Epithelial cell of proximal tubule (primary cell): ENCODE data around the gene REEP3. TPM values are rescaled to one million over a fixed set of nuclear protein-coding genes. Genes with fewer than 3 reads are reported as not detected.
"Not testable (repeated sequence)": the region's sequence is repeated elsewhere in the genome, so short reads cannot be mapped to it uniquely, and the experiment has no call there.

ENCODE experiments used
- DNase-seq: peaks from one replicate; pipeline ENCODE4 v3.0.0-alpha.2; 2011; ENCODE audit warnings: low read depth
- H3K4me3 ChIP-seq: 2 replicates; pipeline ENCODE4 v1.5.1; 2011; ENCODE audit warnings: low read depth, mild to moderate bottlenecking, low read length
- total RNA-seq: library from RNA; depleted of rRNA; stranded (reverse); fragments of >200 nt; gene quantifications from 2 replicates; pipeline ENCODE4 v1.2.3, GENCODE V29; 2015
- TF ChIP-seq, protein P1 (sequence below): conservative IDR thresholded peaks from 2 replicates; pipeline ENCODE4 v1.5.1; 2012; ENCODE audit warnings: low read depth, mild to moderate bottlenecking, low read length

Gene REEP3
- total RNA-seq, 1 donor from 2014 or later = 58.6 TPM

DNA sequence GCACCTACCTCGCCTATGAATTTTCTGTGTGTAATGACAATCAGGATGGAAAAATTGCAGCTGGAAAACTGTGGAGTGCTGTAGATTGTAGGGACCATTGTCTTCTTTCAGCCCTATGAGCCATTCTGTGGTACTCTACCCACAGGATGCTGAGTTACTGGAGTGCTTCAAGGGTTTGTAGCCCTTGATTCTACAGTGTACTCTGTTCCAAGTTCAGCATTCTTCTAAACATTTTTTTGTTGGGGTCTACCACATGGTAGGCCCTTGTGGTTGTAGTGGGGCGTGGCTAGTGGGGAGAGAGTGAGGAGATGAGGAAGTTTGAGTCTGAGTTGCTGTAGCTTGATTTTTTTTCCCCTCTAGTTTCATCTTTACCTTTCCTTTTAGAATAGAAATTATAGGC is 33.5 kb downstream of the REEP3 start:
- DNase-seq = peak; percentile 41
- TF ChIP-seq, protein P1, sequence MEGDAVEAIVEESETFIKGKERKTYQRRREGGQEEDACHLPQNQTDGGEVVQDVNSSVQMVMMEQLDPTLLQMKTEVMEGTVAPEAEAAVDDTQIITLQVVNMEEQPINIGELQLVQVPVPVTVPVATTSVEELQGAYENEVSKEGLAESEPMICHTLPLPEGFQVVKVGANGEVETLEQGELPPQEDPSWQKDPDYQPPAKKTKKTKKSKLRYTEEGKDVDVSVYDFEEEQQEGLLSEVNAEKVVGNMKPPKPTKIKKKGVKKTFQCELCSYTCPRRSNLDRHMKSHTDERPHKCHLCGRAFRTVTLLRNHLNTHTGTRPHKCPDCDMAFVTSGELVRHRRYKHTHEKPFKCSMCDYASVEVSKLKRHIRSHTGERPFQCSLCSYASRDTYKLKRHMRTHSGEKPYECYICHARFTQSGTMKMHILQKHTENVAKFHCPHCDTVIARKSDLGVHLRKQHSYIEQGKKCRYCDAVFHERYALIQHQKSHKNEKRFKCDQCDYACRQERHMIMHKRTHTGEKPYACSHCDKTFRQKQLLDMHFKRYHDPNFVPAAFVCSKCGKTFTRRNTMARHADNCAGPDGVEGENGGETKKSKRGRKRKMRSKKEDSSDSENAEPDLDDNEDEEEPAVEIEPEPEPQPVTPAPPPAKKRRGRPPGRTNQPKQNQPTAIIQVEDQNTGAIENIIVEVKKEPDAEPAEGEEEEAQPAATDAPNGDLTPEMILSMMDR = no peak
- H3K4me3 ChIP-seq = no peak overlapping the region

DNA sequence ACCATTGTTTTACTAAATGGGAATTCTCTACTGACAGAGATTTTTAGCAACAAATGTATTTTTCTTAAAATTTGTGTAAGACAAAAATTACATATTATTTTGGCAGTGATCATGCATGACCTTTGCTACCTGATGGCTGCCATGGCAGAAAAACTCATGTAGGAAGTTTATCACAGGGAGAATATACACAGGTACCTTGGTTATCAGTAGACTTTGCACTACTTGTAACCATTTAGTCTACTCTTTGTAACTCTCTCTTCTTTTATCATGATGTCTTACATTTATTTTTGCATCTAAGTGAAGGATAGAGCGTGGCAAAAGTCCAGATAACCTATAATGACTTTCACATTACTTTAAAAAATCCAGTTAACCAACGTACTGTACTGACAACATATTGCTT is 34.1 kb downstream of the REEP3 start:
- DNase-seq = no peak
- no peak overlapping the region for H3K4me3 ChIP-seq
- TF ChIP-seq, protein P1 = no peak

DNA sequence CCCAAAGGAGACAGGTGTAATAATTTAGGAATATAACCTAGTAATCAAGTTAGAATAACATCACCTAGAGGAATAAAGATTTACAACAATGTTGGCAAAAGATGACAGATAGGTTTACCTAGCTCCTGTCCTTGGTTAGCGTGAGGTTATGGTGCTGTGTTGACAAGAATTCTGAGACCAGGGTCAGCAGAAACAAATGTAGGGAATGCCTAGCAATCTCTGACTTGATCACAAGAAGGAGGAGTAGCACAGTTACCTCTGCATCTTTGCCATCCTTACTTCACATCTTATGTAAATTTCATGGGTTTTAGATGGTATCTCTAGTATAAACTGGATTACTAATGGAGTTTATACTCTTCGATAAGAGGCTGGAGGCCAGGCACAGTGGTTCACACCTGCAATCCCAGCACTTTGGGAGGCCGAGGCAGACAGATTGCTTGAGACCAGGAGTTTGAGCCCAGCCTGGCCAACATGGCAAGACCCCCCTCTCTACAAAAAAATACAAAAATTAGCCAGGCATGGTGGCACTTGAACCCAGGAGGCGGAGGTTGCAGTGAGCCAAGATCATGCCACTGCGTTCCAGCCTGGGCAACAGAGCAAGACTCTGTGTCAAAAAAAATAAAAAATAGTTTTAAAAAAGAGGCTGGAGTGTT is 37.1 kb downstream of the REEP3 start:
- TF ChIP-seq, protein P1 = no peak
- DNase-seq = no peak
- H3K4me3 ChIP-seq = no peak overlapping the region

DNA sequence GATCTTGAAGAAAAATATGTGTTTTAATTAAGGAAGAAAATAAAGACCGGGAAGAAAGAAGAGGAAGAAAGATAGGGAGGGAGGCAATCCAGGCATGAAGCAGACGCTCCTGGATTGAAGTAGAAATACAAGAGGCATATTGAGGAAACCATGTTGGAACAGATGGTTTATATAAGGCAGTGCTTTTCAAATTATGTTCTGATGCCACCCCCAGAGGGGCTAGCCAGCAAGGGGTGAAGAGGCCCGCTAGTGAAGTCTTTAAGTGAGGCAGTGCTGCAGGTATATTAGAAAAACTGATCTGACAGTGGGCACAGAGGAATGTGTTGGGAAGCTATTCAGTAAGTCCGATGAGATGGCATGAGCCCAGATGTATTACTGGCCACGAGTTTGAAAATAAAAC is 40.1 kb downstream of the REEP3 start:
- H3K4me3 ChIP-seq = no peak overlapping the region
- TF ChIP-seq, protein P1 = no peak
- DNase-seq = no peak

DNA sequence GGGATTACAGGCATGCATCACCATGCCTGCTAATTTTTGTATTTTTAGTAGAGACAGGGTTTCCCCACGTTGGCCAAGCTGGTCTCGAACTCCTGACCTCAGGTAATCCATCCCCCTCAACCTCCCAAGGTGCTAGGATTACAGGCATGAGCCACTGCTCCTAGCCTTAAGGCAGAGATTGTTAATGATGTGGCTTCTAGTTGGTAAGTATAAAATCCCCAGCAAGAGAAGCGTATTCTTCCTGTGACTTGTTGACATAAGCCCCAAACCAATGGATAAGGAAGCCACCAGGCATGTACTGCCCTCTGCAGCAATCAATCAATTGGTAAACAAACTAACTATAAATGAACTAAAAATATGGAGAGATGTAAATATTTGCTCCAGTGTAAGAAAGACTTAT is 41.2 kb downstream of the REEP3 start:
- no peak overlapping the region for H3K4me3 ChIP-seq
- TF ChIP-seq, protein P1 = no peak
- no peak for DNase-seq

DNA sequence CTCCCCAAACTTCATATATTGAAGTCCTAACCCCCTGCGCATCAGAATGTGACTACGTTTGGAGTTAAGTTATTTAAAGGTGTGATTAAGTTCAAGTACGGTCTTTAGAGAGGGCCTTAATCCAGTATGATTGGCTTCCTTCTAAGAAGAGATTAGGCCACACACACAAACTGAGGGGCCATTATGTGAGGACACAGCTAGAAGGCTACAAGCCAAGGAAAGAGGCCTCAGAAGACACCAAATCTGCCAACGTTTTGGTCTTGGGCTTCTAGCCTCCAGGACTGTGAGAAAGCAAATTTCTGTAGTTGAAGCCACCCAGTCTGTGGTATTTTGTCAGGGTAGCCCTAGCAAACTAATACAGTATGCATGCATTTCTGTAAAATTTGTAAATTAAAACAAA is 41.7 kb downstream of the REEP3 start:
- no peak for DNase-seq
- H3K4me3 ChIP-seq = no peak overlapping the region
- TF ChIP-seq, protein P1 = no peak

DNA sequence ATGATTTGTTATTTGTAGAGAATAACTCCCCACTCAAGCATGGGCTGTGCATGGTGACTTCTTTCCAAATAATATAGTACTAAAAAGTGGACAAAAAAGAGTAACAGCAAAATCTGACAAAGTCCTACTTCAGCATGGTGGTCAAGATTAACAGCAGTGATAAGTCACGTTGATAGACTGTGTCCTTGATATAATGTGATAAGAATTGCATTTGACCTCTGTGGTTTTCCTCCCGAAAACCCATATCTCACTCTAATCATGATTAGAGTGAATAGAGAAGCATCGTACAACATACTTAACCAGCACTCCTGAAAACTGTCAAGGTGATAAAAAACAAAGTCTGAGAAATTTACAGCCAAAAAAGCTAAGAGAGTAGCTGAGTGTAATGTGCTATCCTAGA is 42.4 kb downstream of the REEP3 start:
- TF ChIP-seq, protein P1 = no peak
- no peak for DNase-seq

DNA sequence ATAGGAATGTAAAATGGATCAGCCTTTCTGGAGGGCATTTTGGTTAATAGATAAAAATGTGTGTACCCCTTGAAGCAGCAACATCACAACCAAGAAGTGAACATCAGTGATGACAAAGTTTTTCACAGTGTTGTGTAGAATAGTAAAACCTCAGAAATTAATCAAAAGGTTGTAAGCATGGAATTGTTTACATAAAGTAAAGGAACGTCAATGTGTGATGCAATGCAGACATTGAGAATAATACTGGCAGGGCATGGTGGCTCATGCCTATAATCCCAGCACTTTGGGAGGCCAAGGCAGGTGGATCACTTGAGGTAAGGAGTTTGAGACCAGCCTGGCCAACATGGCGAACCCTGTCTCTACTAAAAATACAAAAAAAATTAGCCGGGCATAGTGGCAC is 43.5 kb downstream of the REEP3 start:
- H3K4me3 ChIP-seq, DNase-seq: not testable (repeated sequence)

More for the DNA sequence above, 42.4 kb downstream of the REEP3 start:
- H3K4me3 ChIP-seq = no peak overlapping the region
